Dermis blood vessel endothelial cell (primary cell): Measurements from ENCODE around the gene ENTR1. TPM values are rescaled to one million over a fixed set of nuclear protein-coding genes. Genes with fewer than 3 reads are reported as not detected.
"Not testable (repeated sequence)": the region's sequence is repeated elsewhere in the genome, so short reads cannot be mapped to it uniquely, and the experiment has no call there.

Source experiments
- DNase-seq: peaks from one replicate; pipeline ENCODE4 v3.0.0; 2010
- total RNA-seq: library from RNA; depleted of rRNA; stranded (reverse); fragments of >200 nt; gene quantifications from 2 replicates; pipeline ENCODE4 v1.2.3, GENCODE V29; 2014

ENTR1 gene
- total RNA-seq, 1 donor from 2014 or later = 30.0 TPM

DNA sequence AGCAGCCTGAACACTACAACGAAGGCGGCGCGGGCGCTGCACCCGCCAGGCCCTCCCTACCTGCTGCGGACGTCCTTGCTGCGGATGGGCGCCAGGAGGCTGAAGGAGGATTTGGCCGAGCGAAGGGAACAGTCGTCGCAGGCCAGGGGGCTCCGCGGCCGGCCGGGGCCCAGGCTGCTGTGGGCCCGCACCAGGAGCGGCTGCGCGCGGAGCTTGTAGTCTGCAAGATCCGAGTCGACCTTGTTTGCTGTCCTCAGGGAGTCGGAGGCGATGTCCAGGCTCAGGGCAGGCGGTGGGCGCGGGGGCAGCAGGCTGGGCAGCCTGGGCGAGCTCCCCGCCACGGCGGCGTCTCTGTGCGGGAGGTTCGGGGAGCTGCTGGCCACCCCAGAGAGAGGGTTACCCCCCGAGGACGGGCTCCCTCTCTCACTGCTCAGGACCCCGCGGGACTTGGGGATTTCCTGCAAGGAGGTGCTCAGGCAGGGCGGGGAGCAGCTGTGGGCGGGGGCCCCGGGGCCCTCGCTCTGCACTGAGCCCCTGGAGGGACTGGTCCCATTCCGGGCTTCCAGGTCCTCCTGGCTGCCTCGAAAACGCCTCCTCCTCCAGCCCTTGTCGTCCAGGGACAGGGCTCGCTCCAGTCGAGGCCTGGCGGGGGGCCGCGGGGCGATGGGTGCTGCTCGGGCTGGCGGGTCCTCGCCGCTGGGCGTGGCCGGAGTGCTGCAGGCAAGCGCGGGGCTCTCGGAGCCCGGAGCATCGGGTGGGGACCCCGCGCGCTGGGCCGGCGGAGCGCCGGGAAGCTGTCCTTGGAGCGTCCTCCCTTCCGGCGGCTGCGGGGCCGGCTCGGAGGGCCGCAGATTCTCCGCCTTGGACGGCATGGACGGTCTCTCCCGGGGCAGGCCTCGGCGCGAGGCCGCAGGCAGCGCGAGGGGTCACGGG is 28.4 kb upstream of the ENTR1 start:
- DNase-seq = peak; percentile 39

- DNase-seq = no peak
These were observed 27.6 kb upstream of the ENTR1 start for GRCh38 chr9:136437839-136438547.

GRCh38 chr9:136437430-136437829 is 27.0 kb upstream of the ENTR1 start:
- DNase-seq = no peak

- DNase-seq = no peak
These were observed 25.7 kb upstream of the ENTR1 start for GRCh38 chr9:136436055-136436634.

- DNase-seq = no peak
These were observed 24.3 kb upstream of the ENTR1 start for GRCh38 chr9:136434580-136435169.

DNA sequence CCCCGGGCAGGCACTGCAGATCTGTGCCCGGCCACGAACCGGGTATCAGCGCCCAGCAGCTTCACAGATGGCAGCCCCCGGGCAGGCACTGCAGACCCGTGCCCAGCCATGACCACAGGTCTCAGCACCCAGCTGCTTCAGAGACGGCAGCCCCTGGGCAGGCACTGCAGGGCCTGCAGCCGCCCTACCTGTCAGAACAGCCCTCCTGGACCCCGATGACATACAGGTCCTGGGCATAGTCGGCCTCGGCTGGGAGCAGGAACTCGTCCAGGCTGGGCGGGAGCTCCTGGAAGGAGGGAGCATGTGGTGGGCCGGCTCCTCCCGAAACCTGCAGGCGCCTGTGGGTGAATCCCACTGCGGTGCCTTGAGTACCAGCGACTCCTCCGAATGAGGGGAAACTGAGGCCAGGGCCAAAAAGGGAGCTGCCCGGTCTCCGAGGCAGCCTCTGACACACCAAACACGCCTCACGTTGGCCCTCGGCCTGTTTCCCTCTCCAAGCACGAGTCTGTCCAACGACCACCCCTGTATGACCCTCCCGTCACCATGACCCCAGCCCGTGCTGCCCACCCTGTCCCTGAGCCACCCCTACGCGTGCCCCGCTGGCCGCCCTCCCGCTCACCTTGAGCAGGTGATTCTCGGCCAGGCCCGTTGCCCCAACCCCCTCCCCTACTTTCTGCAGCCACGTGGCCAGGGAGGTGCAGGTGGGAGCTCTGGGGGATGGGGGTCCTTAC is 23.6 kb upstream of the ENTR1 start:
- no peak for DNase-seq

DNA sequence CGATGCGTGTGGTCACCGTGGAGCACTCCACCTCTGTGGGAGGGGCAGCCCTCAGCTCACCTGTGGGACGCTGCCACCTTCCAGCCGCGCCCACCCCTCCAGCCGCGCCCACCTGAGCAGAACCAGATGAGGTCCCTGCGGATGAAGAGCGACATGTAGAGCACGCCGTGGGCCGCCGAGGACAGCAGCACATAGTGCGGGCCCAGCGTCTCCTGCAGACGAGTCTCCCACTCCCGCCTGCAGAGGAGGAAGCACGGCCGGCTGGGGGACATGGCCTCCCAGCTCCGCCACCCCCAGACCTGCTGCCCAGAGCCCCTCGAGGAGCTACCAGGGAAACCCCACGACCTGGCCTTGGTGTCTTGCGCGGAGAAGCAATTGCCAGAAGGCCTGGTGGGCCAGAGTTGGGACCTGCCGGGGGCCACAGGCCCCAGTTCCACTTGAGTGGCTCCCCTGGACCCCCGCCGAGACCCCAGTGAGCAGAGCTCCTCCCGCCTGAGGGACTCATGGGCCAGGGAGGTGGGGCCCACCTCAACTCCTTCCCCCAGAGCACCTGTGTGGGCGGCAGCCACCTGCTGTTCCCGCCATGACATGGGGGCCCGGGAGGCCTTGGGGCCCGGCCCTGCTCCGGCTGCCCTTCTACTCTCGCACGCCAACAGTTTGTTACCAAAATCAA is 22.8 kb upstream of the ENTR1 start:
- no peak for DNase-seq

- DNase-seq = no peak
These were observed 22.2 kb upstream of the ENTR1 start for GRCh38 chr9:136432591-136432990.

DNA sequence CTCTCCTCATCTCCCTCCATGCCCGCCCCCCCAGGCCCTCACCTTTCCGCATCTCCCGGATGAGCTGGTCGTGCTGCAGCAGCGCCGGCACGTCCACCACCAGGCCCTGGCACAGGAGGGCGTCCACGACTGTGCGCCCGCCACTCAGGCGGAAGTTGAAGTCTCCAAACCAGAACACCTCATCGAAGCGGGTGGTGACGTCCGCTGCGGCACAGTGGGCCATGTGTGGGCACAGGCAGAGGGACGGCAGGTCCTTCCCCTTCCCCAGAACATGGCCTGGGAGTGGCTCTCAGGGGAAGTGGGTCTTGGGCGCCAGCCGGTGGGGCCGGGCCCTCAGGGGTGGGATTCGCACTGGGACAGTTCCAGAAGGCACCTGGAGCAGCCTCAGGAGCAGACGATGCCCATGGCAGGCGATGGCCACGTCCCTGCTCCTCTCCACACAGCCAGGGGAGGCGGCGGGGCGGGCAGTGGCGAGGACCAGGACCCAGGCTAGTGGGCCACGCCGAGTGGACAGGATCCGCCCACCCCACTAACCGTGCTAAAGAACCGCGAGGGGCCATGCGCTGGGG is 21.5 kb upstream of the ENTR1 start:
- DNase-seq = no peak

- no peak for DNase-seq
These were observed 20.3 kb upstream of the ENTR1 start for GRCh38 chr9:136430588-136431234.

GRCh38 chr9:136429683-136430491 is 19.5 kb upstream of the ENTR1 start:
- no peak for DNase-seq

DNA sequence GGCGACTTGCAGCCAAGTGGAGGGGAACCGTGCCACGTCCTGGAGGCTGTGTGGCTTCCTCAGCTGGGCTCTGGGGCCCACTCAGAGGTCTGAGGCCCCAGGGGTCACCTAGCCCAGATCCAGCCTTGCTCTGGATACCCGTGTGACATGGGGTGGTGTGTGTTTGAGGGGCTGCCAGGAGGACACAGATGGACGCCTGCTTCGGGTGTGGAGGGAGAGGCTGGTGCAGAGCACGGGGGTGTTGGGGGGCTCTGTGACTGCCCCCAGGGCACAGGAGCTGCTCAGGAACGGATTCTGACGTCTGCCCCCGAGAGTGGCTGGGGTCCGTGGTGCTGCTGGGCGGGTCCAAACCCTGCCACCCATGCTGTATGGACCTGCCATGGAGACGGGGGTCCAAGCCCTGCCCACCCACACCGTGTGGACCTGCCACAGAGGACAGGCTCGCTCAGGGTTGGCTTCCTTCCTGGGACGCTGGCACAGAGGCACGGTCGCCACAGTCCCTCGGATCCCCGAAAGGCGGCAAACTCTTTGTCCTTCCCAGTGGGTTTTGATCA is 18.7 kb upstream of the ENTR1 start:
- DNase-seq = no peak

DNA sequence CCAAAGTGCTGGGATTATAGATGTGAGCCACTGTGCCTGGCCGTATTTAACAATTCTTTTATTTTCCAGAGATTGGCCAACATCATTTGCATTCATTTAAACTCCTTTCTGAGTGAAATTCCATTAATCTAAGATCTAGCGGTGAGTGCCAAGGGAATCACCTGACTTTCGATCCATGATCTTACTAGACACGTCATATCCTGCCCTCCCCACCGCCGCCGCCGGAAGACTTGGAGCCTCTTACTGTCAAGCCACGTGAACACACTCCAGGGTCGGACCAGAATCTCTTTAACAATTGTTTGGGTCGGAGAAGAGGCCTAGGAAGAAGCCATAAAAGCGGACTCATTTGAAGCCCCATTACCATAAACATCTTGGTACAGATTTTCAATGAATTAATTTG is 16.4 kb upstream of the ENTR1 start:
- DNase-seq = peak; percentile 63

DNA sequence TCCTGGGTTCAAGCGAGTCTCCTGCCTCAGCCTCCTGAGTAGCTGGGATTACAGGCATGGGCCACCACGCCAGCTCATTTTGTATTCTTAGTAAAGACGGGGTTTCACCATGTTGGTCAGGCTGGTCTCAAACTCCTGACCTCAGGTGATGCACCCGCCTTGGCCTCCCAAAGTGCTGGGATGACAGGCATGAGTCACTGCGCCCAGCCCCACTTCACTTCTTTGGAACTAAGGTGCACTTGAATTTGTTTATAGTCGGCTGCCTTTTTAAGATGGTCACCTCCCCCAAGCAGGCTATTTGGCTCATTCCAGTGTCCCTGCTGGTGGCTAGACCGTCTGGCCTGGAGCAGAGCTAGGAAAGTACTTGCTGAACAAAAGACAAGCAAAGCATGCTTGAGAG is 15.0 kb upstream of the ENTR1 start:
- DNase-seq = not testable (repeated sequence)

GRCh38 chr9:136424750-136425362 is 14.4 kb upstream of the ENTR1 start:
- DNase-seq = no peak

GRCh38 chr9:136423432-136424146 is 13.2 kb upstream of the ENTR1 start:
- no peak for DNase-seq

GRCh38 chr9:136422876-136423275 is 12.5 kb upstream of the ENTR1 start:
- no peak for DNase-seq

- DNase-seq = no peak
These were observed 11.4 kb upstream of the ENTR1 start for GRCh38 chr9:136421791-136422190.

- DNase-seq = no peak
These were observed 8.6 kb upstream of the ENTR1 start for GRCh38 chr9:136419092-136419420.
